ENCODE results near the gene MANF.

GRCh38 chr3:51361746-51362145 is 23.3 kb upstream of the MANF start:
- TF ChIP-seq, protein P1, sequence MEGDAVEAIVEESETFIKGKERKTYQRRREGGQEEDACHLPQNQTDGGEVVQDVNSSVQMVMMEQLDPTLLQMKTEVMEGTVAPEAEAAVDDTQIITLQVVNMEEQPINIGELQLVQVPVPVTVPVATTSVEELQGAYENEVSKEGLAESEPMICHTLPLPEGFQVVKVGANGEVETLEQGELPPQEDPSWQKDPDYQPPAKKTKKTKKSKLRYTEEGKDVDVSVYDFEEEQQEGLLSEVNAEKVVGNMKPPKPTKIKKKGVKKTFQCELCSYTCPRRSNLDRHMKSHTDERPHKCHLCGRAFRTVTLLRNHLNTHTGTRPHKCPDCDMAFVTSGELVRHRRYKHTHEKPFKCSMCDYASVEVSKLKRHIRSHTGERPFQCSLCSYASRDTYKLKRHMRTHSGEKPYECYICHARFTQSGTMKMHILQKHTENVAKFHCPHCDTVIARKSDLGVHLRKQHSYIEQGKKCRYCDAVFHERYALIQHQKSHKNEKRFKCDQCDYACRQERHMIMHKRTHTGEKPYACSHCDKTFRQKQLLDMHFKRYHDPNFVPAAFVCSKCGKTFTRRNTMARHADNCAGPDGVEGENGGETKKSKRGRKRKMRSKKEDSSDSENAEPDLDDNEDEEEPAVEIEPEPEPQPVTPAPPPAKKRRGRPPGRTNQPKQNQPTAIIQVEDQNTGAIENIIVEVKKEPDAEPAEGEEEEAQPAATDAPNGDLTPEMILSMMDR (conservative IDR thresholded peaks at IDR 0.05; ENCODE audit: low read depth, low read length): no peak
- TF ChIP-seq EZH2 (IDR thresholded peaks at IDR 0.05; ENCODE audit: borderline replicate concordance, low read depth, low read length, poor library complexity, severe bottlenecking): no peak

Data from A673 (cell line).